Measurements from ENCODE around the gene AR. TPM values are rescaled to one million over a fixed set of nuclear protein-coding genes. Genes with fewer than 3 reads are reported as not detected.
A peak's percentile ranks its signal among the peaks of the same experiment; 100 is the strongest.

The AR gene
- total and polyA plus RNA-seq, 4 donors, result 2.8 to 67.4 (median 22.9) TPM

- Histone ChIP-seq H3K4me1 (ENCODE audit: control insufficient read depth in 4 of 4, insufficient read depth in 4 of 4, low read length in 3 of 4) (peaks cover 0 to 3% (median 2%) of the 10 kb centered on the region in 4 donors), H3K27me3 (ENCODE audit: control insufficient read depth in 4 of 4, insufficient read depth in 4 of 4, low read length in 3 of 4) (peaks cover 0 to 7% (median 0%) of the 10 kb centered on the region in 4 donors), H3K9ac (ENCODE audit: low read depth in 1 of 2, low read length in 2 of 2) (no peak overlapping the region), H3K9me3 (ENCODE audit: control insufficient read depth in 4 of 4, low read length in 3 of 4) (no peaks in the 10 kb centered on the region), H3K4me3 (ENCODE audit: low read depth in 1 of 3, low read length in 3 of 3) (no peak overlapping the region), H3K36me3 (ENCODE audit: control insufficient read depth in 4 of 4, insufficient read depth in 3 of 4, low read depth in 1 of 4, low read length in 3 of 4) (no peaks in the 10 kb centered on the region), H3K27ac (ENCODE audit: low read depth in 1 of 2, low read length in 2 of 2) (no peak overlapping the region)
- TF ChIP-seq RXRA (IDR thresholded peaks at IDR 0.05) (no peak), FOXA2 (IDR thresholded peaks at IDR 0.05) (no peak), CTCF (IDR thresholded peaks at IDR 0.05; ENCODE audit: low read depth, low read length, missing input control) (no peak), JUND (IDR thresholded peaks at IDR 0.05) (no peak), YY1 (IDR thresholded peaks at IDR 0.05) (no peak), FOXA1 (IDR thresholded peaks at IDR 0.05) (no peak), HNF4A (conservative IDR thresholded peaks at IDR 0.05) (no peak), NR2F2 (IDR thresholded peaks at IDR 0.05) (no peak), RAD21 (IDR thresholded peaks at IDR 0.05) (no peak), GABPA (IDR thresholded peaks at IDR 0.05 in 1 of 2, conservative IDR thresholded peaks at IDR 0.05 in 1 of 2) (no peak), MAX (IDR thresholded peaks at IDR 0.05) (no peak), REST (IDR thresholded peaks at IDR 0.05) (no peak), HNF4G (IDR thresholded peaks at IDR 0.05) (no peak), ATF3 (IDR thresholded peaks at IDR 0.05) (no peak), EGR1 (IDR thresholded peaks at IDR 0.05; ENCODE audit: low read depth in 2 of 2) (no peak)
- WGBS, result 95% methylated on average over 1 of the region's 1 CpG
- DNase-seq (ENCODE audit: low spot score), result no peak
These were observed 58.0 kb downstream of the AR start for GRCh38 chrX:67601771-67602170.

GRCh38 chrX:67604979-67605703, 61.3 kb downstream of the AR start:
- H3K4me3 ChIP-seq (ENCODE audit: low read depth in 1 of 3, low read length in 3 of 3), result no peak overlapping the region
- no peak overlapping the region for H3K9ac ChIP-seq (ENCODE audit: low read depth in 1 of 2, low read length in 2 of 2)
- H3K27ac ChIP-seq (ENCODE audit: low read depth in 1 of 2, low read length in 2 of 2), result no peak overlapping the region
- no peaks in the 10 kb centered on the region for H3K4me1 ChIP-seq (ENCODE audit: control insufficient read depth in 4 of 4, insufficient read depth in 4 of 4, low read length in 3 of 4)
- DNase-seq (ENCODE audit: low spot score), result no peak
- TF ChIP-seq JUND (IDR thresholded peaks at IDR 0.05) (peak in 1 of 2 donors; percentile 37), HNF4A (conservative IDR thresholded peaks at IDR 0.05) (no peak)
- peaks cover 0 to 4% (median 0%) of the 10 kb centered on the region in 4 donors for H3K27me3 ChIP-seq (ENCODE audit: control insufficient read depth in 4 of 4, insufficient read depth in 4 of 4, low read length in 3 of 4)
- no peaks in the 10 kb centered on the region for H3K36me3 ChIP-seq (ENCODE audit: control insufficient read depth in 4 of 4, insufficient read depth in 3 of 4, low read depth in 1 of 4, low read length in 3 of 4)
- WGBS, result 84% methylated on average over 3 of the region's 3 CpGs
- H3K9me3 ChIP-seq (ENCODE audit: control insufficient read depth in 4 of 4, low read length in 3 of 4), result no peaks in the 10 kb centered on the region

Data from liver (tissue), 9 donors.